ENCODE results near the gene CC2D2B.
"Not testable (repeated sequence)": the region's sequence is repeated elsewhere in the genome, so short reads cannot be mapped to it uniquely, and the experiment has no call there.

The CC2D2B gene

GRCh38 chr10:95907456-95908253 is at the start of gene CC2D2B:
CC2D2B (plus strand) TSS chr10:95907975; CDS start chr10:95911324, 3,349 bp downstream.
- DNase-seq, result peak; percentile 22

GRCh38 chr10:95860166-95860940 is 47.4 kb upstream of the CC2D2B start:
- DNase-seq, result no peak

- no peak for DNase-seq
Measured at GRCh38 chr10:95861386-95861785, 46.4 kb upstream of the CC2D2B start.

GRCh38 chr10:95864906-95865813 is 42.6 kb upstream of the CC2D2B start:
- no peak for DNase-seq

GRCh38 chr10:95865814-95866466 is 41.8 kb upstream of the CC2D2B start:
- DNase-seq, result no peak

GRCh38 chr10:95866467-95866842 is 41.3 kb upstream of the CC2D2B start:
- no peak for DNase-seq

GRCh38 chr10:95867866-95868265 is 39.9 kb upstream of the CC2D2B start:
- no peak for DNase-seq

- DNase-seq, result no peak
Measured at GRCh38 chr10:95872158-95872711, 35.5 kb upstream of the CC2D2B start.

- no peak for DNase-seq
Measured at GRCh38 chr10:95873139-95873538, 34.6 kb upstream of the CC2D2B start.

GRCh38 chr10:95873651-95874050 is 34.1 kb upstream of the CC2D2B start:
- no peak for DNase-seq

GRCh38 chr10:95874783-95875182 is 33.0 kb upstream of the CC2D2B start:
- not testable (repeated sequence) for DNase-seq

- no peak for DNase-seq
Measured at GRCh38 chr10:95876756-95877155, 31.0 kb upstream of the CC2D2B start.

GRCh38 chr10:95877881-95878280 is 29.9 kb upstream of the CC2D2B start:
- DNase-seq, result no peak

- DNase-seq, result no peak
Measured at GRCh38 chr10:95880704-95881103, 27.1 kb upstream of the CC2D2B start.

- DNase-seq, result no peak
Measured at GRCh38 chr10:95881316-95881715, 26.5 kb upstream of the CC2D2B start.

- no peak for DNase-seq
Measured at GRCh38 chr10:95889830-95890229, 17.9 kb upstream of the CC2D2B start.

GRCh38 chr10:95896071-95896850 is 11.5 kb upstream of the CC2D2B start:
- DNase-seq, result no peak

- not testable (repeated sequence) for DNase-seq
Measured at GRCh38 chr10:95905897-95906580, 1.7 kb upstream of the CC2D2B start.

GRCh38 chr10:95906677-95907455 is 909 bp upstream of the CC2D2B start:
- no peak for DNase-seq

GRCh38 chr10:95908450-95908849 is 675 bp downstream of the CC2D2B start:
- DNase-seq, result no peak

All from NCI-H2029 (cell line).